ENCODE measurements around the gene SMPD2.
A peak's percentile ranks its signal among the peaks of the same experiment; 100 is the strongest.

SMPD2 gene

GRCh38 chr6:109461733-109462526 lies 21.4 kb downstream of the SMPD2 start:
- no peak for DNase-seq

GRCh38 chr6:109465772-109466171 lies 25.2 kb downstream of the SMPD2 start:
- DNase-seq: no peak

GRCh38 chr6:109466212-109466923 lies 25.8 kb downstream of the SMPD2 start:
- no peak for DNase-seq

- no peak for DNase-seq
These were observed 27.2 kb downstream of the SMPD2 start for GRCh38 chr6:109467696-109468095.

- no peak for DNase-seq
These were observed 29.2 kb downstream of the SMPD2 start for GRCh38 chr6:109469591-109470189.

- no peak for DNase-seq
These were observed 30.7 kb downstream of the SMPD2 start for GRCh38 chr6:109471105-109471810.

GRCh38 chr6:109472132-109472995 lies 31.8 kb downstream of the SMPD2 start:
- DNase-seq: no peak

- no peak for DNase-seq
These were observed 32.6 kb downstream of the SMPD2 start for GRCh38 chr6:109473120-109473519.

GRCh38 chr6:109474995-109475394 lies 34.5 kb downstream of the SMPD2 start:
- no peak for DNase-seq

- DNase-seq: no peak
These were observed 35.1 kb downstream of the SMPD2 start for GRCh38 chr6:109475625-109476024.

- DNase-seq: no peak
These were observed 36.7 kb downstream of the SMPD2 start for GRCh38 chr6:109477184-109477583.

- DNase-seq: no peak
These were observed 37.2 kb downstream of the SMPD2 start for GRCh38 chr6:109477725-109478124.

GRCh38 chr6:109478222-109478805 lies 37.8 kb downstream of the SMPD2 start:
- DNase-seq: no peak

- DNase-seq: peak in 1 of 2 donors; percentile 52
These were observed 38.5 kb downstream of the SMPD2 start for GRCh38 chr6:109478841-109479624.

- DNase-seq: no peak
These were observed 40.5 kb downstream of the SMPD2 start for GRCh38 chr6:109480993-109481480.

GRCh38 chr6:109482905-109483734 lies 42.6 kb downstream of the SMPD2 start, which contains the start of gene ZBTB24:
Gene ZBTB24 (minus strand): TSS chr6:109483219. CDS start chr6:109482026, 1,193 bp downstream.
- DNase-seq: peak; percentile 91 to 92

- no peak for DNase-seq
These were observed 43.2 kb downstream of the SMPD2 start for GRCh38 chr6:109483735-109484057.

- DNase-seq: no peak
These were observed 43.6 kb downstream of the SMPD2 start for GRCh38 chr6:109484122-109484521.

- no peak for DNase-seq
These were observed 44.9 kb downstream of the SMPD2 start for GRCh38 chr6:109485266-109485935.

Measured in CD4-positive, alpha-beta T cell treated with Interleukin-4 for 1 hour (primary cell).